VCaP (cell line): Measurements from ENCODE around the gene TBXA2R.

Source experiments
- H3K27ac ChIP-seq: fragments of 450-650 bp; 2 replicates; pipeline ENCODE4 v1.5.1; 2017
- TF ChIP-seq, protein P1 (sequence below): fragments of 450-650 bp; conservative IDR thresholded peaks from 2 replicates; pipeline ENCODE4 v1.5.1; 2017; ENCODE audit warnings: mild to moderate bottlenecking, moderate library complexity

TBXA2R gene

DNA sequence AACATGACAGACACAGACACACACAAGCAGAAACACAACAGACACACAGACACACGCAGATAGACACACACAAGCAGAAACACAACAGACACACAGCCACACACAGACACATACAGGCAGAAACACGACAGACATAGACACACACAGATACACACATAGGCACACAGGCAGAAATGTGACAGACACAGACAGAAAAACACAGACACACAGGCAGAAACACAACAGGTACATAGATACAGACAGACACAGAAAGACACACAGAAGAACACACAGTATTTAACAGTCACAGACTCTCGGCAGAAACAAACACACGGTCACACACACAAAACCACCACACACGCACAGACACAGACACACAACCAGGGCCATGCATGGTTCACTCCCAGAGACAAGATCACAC is 905 bp downstream of the TBXA2R start:
- TF ChIP-seq, protein P1, sequence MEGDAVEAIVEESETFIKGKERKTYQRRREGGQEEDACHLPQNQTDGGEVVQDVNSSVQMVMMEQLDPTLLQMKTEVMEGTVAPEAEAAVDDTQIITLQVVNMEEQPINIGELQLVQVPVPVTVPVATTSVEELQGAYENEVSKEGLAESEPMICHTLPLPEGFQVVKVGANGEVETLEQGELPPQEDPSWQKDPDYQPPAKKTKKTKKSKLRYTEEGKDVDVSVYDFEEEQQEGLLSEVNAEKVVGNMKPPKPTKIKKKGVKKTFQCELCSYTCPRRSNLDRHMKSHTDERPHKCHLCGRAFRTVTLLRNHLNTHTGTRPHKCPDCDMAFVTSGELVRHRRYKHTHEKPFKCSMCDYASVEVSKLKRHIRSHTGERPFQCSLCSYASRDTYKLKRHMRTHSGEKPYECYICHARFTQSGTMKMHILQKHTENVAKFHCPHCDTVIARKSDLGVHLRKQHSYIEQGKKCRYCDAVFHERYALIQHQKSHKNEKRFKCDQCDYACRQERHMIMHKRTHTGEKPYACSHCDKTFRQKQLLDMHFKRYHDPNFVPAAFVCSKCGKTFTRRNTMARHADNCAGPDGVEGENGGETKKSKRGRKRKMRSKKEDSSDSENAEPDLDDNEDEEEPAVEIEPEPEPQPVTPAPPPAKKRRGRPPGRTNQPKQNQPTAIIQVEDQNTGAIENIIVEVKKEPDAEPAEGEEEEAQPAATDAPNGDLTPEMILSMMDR, result no peak
- peak overlapping the region; percentile 47; the same call in 1 of the 2 replicates for H3K27ac ChIP-seq

DNA sequence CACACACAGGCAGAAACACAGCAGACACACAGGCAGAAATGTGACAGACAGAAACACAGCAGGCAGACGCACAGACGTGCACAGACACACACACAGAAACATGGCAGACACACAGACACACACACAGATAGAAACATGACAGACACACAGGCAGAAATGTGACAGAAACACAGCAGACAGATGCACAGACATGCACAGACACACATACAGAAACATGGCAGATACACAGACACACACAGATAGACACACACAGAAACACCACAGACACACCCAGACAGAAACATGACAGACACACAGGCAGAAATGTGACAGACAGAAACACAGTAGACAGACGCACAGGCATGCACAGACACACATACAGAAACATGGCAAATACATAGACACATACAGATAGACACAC is 1.3 kb downstream of the TBXA2R start:
- H3K27ac ChIP-seq, result no peak overlapping the region
- TF ChIP-seq, protein P1, result no peak

DNA sequence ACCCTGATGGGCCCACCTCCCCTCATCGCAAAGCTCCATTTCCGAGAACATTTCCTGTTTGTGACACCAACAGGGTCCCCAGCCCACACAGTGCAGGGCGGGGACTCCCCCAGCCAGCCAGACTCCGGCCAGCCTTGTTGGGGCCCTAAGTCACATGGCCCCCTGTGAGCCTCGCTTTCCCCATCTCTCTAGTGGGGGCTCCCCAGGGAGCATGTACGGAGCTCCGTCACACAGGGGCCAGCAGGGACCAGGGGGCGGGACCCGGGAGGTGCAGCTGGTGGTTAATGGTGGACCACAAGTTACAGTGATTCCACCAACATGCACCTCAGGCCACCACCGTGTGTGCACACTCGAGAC is 1.7 kb downstream of the TBXA2R start:
- H3K27ac ChIP-seq, result no peak overlapping the region

DNA sequence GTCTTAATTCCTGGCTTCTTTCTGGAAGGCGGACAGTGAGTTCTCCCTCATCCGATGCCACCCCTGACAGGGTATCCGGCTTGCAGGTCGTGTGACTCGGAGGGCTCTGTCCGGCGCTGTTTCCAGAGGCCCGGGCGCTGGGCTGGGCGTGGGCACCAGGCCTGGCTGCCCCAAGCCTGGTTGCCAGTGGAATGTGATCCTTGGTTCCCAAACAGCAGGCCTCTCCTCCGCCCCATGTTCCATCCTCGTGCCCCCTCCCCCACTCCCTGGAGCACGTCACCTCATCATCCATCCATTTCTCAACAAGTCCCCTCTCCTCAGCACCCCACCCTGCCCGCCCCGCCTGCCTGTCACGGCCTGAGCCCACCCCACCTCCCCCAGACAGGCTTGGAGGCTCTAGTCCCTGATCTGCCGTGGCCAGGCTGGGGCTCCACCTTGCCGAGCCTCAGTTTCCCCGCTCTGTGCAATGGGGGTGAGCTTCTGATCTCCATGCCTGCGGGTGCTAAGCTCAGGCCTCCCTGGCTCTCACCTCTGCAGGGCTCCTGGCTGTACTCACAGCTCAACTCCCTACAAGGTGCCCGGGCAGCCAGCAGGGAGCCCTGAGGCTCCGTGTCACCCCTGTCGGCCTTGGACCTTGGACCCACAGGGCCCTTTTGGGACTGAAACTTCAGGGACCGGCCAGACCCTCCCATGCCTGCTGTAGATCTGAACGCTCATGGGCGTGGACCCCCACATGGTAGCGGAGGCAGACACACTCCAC is 2.3 kb downstream of the TBXA2R start:
- TF ChIP-seq, protein P1, result no peak
- no peak overlapping the region for H3K27ac ChIP-seq

More for the DNA sequence above, 1.7 kb downstream of the TBXA2R start:
- TF ChIP-seq, protein P1, result no peak

DNA sequence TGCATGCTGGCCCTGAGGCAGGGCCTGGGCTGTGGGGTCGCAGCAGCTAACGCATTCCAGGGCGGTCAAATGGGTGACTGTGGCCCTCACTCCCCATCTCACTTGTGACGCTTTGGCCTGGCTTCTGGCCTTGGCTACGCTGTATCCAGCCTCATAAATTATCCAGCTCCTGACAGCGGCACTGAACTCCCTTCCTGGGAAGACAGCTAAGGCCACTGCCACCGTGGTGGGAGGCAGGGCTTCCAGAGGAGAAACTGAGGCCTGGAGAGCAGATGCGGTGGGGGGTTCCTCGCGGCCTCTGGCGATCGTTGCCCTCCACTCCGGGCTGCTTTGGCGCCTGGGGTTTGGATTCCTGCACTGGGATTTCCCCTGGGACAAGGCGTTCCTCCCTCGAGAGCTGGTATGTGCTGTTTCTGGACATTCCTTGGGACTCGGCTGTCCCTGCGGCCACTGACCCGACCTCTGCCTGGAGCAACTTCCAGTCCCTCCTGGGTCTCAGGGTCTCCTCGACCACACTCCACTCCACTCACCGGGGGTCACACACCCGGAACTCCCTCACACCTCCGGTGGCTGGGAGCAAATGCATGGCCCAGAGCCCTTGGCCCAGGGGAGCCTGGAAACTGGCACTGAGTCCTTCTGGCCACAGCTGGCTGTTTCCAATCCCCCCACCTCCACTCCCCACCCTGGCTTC is 3.4 kb downstream of the TBXA2R start:
- no peak overlapping the region for H3K27ac ChIP-seq
- TF ChIP-seq, protein P1, result no peak

DNA sequence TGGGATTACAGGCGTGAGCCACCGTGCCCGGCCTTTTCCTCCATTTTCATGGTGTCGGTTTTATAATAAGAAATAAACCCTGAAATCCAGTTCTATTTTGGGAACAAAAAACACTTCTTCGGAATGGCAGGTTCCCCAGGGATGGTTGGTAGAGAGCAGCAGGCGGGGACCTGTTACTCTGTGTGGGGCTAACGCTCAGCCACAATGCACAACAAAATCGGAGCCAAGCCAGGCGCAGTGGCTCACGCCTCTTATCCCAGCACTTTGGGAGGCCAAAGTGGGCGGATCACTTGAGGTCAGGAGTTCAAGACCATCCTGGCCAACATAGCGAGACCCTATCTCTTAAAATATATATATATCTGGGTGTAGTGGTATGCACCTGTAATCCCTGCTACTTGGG is 5.7 kb downstream of the TBXA2R start:
- no peak overlapping the region for H3K27ac ChIP-seq
- TF ChIP-seq, protein P1, result no peak

DNA sequence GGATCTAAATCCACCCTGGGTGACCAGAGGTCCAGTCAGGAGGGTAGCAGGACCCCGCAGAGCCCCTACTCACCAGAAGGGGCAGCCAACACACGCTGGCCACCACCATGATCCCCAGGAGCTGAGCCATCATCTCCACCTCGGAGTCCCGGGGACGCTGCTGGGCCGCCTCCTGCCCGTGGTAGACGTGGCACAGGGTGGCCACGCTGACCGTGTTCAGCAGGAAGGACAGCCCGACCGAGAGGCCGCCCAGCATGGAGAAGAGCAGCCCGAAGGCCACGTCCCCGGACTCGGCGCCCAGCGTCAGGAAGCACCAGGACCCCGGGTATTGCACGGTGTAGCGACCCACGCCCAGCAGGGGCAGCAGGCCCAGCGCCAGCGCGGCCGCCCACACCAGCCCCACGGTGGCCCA is 6.9 kb downstream of the TBXA2R start:
- H3K27ac ChIP-seq, result no peak overlapping the region
- TF ChIP-seq, protein P1, result no peak
